ENCODE data around the gene PRDM11. TPM values are rescaled to one million over a fixed set of nuclear protein-coding genes. Genes with fewer than 3 reads are reported as not detected.

Gene PRDM11
- total and polyA plus RNA-seq, 10 of the 15 experiments (the other 5 are each of a cell fraction or from before 2014, with no cell fraction given), result 0.03 to 2.4 (median 0.53) TPM

GRCh38 chr11:45232341-45233080 is 86.1 kb downstream of the PRDM11 start (continued):
- TF ChIP-seq SUPT20H (IDR thresholded peaks at IDR 0.05; ENCODE audit: borderline replicate concordance, control insufficient read depth, low read depth, low read length), result no peak

- peak; percentile 95 for ATAC-seq
- intact Hi-C loops (cut with micrococcal nuclease; ENCODE audit: unreplicated experiment), result no loop called here
- BruUV-seq (replicated peaks), result no TSS peak
- Histone ChIP-seq H3K4me3 (no peak overlapping the region), H3K79me2 (ENCODE audit: control insufficient read depth, insufficient read depth, low read length) (no peaks in the 10 kb centered on the region), H3K27ac (ENCODE audit: control insufficient read depth, insufficient read depth) (no peak overlapping the region), H3K27me3 (replicated peaks in 1 of 2; ENCODE audit: control insufficient read depth in 2 of 2, insufficient read depth in 2 of 2, low read length in 1 of 2) (peaks cover 0 to 2% of the 10 kb centered on the region in 2 experiments; a peak in 1 of 4 replicates), H3K9me3 (replicated peaks; ENCODE audit: control insufficient read depth, insufficient read depth, low read length) (no peaks in the 10 kb centered on the region), H3K4me1 (ENCODE audit: control insufficient read depth, insufficient read depth, low read length) (no peaks in the 10 kb centered on the region), H4K20me1 (ENCODE audit: control insufficient read depth, insufficient read depth) (no peaks in the 10 kb centered on the region; the same call in 1 of the 2 replicates), H3K9ac (ENCODE audit: control insufficient read depth, insufficient read depth, low read length) (no peak overlapping the region), H2AFZ (ENCODE audit: control insufficient read depth, low read depth, low read length) (no peak overlapping the region), H3K4me2 (ENCODE audit: control insufficient read depth, insufficient read depth) (no peak overlapping the region), H3K36me3 (ENCODE audit: control insufficient read depth in 2 of 2, insufficient read depth in 2 of 2, low read length in 1 of 2) (no peaks in the 10 kb centered on the region)
- ChIA-PET POLR2A (no interaction called here), RAD21 (ENCODE audit: unreplicated experiment) (no interaction called here), SMC1A (ENCODE audit: uncharacterized antibody, unreplicated experiment) (no interaction called here), CTCF (interaction anchor here (1.0 to 1.8 kb wide), 5 partner anchors 9 to 123 kb away, joined by 3 to 6 read pairs (median 4); no protein-coding TSS in a partner anchor)
- FAIRE-seq, result peak; percentile 78
- in situ Hi-C loops (cut with MboI), result no loop called here
- TF ChIP-seq RBBP5 (conservative IDR thresholded peaks at IDR 0.05) (no peak), RAD21 (IDR thresholded peaks at IDR 0.05; ENCODE audit: insufficient read depth, low read depth, low read length) (peak; percentile 31), REST (IDR thresholded peaks at IDR 0.05; ENCODE audit: low read depth, low read length) (no peak), ZNF384 (IDR thresholded peaks at IDR 0.05; ENCODE audit: borderline replicate concordance, low read depth, low read length) (no peak), GABPA (IDR thresholded peaks at IDR 0.05; ENCODE audit: low read depth) (no peak), NR2C2 (IDR thresholded peaks at IDR 0.05; ENCODE audit: borderline replicate concordance, control insufficient read depth, insufficient read length, low read depth) (no peak), SIN3A (IDR thresholded peaks at IDR 0.05; ENCODE audit: low read depth, low read length) (no peak)
- TF ChIP-seq, protein P1, sequence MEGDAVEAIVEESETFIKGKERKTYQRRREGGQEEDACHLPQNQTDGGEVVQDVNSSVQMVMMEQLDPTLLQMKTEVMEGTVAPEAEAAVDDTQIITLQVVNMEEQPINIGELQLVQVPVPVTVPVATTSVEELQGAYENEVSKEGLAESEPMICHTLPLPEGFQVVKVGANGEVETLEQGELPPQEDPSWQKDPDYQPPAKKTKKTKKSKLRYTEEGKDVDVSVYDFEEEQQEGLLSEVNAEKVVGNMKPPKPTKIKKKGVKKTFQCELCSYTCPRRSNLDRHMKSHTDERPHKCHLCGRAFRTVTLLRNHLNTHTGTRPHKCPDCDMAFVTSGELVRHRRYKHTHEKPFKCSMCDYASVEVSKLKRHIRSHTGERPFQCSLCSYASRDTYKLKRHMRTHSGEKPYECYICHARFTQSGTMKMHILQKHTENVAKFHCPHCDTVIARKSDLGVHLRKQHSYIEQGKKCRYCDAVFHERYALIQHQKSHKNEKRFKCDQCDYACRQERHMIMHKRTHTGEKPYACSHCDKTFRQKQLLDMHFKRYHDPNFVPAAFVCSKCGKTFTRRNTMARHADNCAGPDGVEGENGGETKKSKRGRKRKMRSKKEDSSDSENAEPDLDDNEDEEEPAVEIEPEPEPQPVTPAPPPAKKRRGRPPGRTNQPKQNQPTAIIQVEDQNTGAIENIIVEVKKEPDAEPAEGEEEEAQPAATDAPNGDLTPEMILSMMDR (IDR thresholded peaks at IDR 0.05 in 2 of 3, conservative IDR thresholded peaks at IDR 0.05 in 1 of 3; ENCODE audit: control insufficient read depth in 2 of 3, extremely low read depth in 1 of 3, insufficient read depth in 1 of 3, low read depth in 3 of 3, low read length in 3 of 3), result peak; percentile 66 to 96 (median 87)
- 42% methylated on average over 17 of the region's 17 CpGs for WGBS (ENCODE audit: insufficient coverage, insufficient replicate concordance, low lambda C conversion rate, missing lambda C conversion rate)
- no peak for DNase-seq (ENCODE audit: low read depth, low spot score)
These were observed 86.8 kb downstream of the PRDM11 start for GRCh38 chr11:45233121-45233803.
